ENCODE measurements around the gene TMOD2.

GRCh38 chr15:51799282-51800252 lies 48.2 kb downstream of the TMOD2 start:
- TF ChIP-seq CTCF (conservative IDR thresholded peaks at IDR 0.05; ENCODE audit: low read length): no peak
- no peak for TF ChIP-seq EZH2phosphoT487 (IDR thresholded peaks at IDR 0.05; ENCODE audit: borderline replicate concordance)

All from Loucy (cell line).